T-helper 2 cell (primary cell): ENCODE measurements around the gene SYTL2.

ENCODE experiments used
- DNase-seq, 5 experiments: peaks; one replicate each; pipeline versions ENCODE4 v3.0.0 to v3.0.0-alpha.2; 2012 to 2022

Gene SYTL2

DNA sequence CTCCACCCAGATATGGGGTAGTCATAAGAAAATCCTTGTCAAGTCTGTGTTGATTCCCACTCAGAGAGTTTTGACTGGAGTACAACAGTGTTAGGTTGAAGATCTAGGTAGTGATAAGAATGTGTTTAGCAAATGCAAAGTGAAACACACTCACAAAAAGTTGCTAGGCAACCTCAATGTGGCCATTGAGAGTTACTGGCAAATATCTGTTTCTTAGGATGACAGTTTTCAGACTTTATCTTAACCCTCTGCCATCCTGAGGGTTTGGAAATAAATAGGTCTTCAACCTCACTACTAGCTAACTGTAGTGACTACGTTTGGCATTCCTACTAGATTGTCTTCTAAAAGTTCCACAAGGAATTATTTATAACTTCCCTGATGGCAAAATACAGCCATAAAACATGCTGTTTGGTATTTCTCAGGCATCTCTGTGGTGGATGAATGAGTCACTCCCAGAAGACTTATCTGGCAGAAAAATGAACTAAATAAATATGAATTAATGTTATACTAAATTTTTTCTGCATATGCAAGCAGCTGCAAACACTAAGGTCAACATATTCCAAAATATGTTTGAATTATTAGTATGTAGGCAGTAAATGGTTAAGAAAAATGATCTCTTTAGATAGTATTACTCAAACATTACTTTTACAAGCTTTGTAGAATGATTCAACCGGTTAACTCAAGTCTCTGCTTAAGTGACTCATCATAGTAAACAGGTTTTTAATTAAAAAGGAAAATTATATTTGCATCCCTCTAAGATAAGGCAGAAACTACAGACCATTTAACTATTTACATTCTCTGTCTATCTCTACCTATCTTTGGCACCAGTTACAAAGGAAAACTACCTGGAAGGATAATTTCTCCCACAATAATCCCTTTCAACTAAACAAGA is 17.1 kb upstream of the SYTL2 start:
- DNase-seq: peak in 2 of 5 experiments; percentile 59 to 94

DNA sequence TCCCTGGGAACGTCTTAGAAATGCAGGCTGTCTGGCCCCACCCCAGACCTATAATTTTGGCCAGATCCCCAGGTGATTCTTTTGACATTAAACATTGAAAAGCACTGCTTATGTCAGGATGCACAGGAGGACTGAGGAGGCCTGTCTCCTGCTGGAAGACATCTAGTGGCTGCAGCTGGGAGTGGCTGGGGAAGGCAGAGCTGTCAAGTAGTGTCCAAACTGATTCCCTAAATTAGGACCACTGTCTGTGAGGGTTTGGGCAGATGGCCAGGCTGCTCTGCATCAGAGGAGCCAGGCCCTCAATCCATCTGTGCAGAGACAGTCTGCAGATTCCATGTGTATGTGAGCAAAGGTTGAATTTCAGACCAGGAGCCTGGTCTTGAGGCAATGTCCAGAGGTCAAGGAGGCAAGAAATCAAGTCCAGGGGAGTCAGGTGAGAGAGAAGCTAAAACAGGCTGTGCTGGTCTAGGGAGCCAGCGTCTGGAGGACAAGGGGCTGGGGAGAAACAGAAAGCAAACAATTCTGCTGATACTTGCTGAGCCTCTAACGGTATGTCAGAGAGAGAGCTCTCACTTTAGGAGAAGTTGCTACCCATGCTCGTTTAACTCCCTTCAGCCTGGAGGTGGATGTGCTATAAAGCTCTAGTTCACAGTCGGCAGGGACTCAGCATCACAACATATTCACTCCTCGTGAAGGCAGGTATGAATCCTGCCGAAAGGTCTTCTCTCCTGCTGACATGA is 15.3 kb upstream of the SYTL2 start:
- DNase-seq: peak in 1 of 5 experiments; percentile 52

DNA sequence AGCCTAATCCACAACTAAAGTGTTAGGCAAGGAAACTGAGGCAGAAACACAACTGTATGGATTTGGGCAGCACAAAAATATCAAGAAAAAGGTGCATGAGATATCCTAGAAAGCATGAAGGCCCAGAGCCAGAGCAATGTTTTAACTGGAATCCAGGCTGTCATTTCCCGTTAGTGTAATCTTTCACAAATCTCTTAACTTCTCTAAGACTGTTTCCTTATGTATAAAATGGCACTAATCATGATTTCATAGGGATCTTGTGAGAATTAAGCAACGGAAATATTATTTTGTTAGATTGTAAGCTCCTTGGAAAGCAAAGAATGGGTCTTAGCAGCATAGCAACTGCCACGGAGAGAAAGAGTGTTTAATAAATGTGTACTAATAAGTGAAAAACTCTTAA is 14.7 kb upstream of the SYTL2 start:
- no peak for DNase-seq

DNA sequence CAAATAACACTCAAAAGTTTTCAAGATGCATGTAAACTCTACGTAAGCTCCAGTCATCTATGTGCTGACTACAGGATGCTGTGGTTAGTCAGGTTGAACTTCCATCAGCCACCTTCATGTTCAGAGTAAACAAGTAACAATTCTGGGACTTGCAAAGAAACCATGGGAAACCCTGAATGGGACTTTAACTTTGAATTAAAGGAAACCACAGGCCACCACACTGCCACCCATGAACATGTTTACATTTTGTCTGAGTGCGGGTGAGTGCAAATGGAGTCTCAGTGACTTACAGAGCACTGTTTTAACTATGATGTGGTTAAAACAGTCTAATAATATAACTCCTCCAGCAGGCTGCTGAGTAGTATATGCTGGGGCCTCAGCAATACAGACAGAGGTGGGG is 12.9 kb upstream of the SYTL2 start:
- peak in 3 of 5 experiments; percentile 60 to 98 (median 94) for DNase-seq

DNA sequence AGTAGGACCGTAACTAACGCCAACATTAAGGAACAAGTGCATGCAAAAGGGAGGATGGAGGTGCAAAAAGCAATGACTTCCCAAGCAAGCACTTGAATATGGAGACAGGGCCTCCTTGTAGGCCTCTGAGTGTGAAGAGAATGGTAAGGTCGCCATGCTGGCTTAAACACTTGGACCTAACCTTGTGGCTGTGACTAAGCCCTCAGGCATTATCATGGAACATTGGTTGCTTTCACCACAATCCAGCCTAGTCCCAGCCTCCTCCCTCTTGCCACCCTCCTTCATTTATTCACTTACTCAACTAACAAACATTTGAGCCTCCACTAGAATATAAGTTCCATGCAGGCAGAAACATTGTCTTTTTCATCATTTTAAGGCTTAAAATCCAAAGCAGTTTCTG is 11.9 kb upstream of the SYTL2 start:
- DNase-seq: no peak

DNA sequence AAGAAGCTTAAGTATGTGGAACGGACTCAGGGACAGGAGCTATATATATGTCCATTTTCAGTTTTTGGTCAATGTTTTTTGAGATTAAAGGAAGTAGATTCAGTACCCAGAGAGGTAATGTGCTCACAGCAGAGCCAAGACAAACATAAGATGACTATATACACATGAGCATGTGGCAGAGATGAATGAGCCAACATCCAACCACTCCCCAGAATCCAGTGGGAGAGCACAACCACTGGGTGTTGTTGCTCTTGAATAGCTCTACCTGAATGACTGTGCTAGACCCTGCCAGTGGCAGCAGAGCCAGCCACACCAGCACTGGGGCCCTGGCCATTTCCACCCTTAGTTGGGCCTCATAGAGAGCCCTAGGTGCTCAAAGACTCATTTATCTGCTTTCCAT is 10.7 kb upstream of the SYTL2 start:
- peak in 1 of 5 experiments; percentile 51 for DNase-seq

DNA sequence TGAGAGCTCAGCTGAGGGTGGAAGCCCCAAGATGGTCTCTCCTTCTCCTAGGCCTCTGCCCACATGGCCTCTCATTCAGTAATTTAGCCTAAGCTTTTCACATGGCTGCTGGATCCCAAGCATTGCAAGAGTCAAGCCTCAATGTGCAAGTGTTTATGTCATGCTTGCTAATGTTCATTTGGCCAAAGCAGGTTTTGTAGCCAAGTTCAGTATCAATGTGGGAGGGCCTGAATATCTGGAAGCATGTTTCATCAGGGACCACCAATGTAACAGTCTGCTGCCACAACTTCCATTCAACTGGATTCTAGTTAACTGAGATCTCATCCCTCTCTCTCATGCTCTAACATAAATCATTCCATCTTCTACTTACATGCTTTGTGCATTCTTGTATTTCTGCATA is 8.5 kb upstream of the SYTL2 start:
- DNase-seq: no peak

DNA sequence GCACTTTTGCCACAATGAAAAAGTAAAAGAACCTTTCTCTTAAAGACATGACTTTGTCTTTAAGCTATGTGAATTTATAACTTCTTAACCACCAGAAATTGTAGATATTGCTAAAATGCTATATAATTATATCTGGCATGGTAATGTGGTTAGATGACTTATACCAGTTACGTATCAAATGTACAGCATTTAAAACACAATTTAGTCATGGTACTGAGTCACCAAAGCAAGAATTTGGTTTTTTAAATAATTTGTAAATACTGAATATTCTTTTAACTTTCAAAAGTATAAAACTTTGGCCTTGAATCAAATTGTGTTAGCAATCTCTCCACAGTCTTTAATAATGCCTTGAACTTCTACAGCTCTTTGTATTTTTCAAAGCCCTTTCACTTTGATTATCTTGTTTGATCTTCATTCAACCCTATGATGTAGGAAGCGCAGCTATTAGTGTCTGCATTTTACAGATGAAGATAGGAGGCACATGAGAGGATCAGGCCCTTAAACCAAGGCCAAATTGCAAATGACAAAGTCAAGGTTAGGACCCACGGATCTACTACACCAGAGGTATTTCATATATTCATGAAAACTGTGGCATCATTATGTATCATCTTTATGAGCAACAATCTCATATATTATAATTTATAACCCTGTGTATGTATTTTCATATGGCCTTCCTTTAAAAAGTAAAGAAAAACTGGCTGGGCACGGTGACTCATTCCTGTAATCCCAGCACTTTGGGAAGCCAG is 4.4 kb upstream of the SYTL2 start:
- DNase-seq: peak in 1 of 5 experiments; percentile 53

DNA sequence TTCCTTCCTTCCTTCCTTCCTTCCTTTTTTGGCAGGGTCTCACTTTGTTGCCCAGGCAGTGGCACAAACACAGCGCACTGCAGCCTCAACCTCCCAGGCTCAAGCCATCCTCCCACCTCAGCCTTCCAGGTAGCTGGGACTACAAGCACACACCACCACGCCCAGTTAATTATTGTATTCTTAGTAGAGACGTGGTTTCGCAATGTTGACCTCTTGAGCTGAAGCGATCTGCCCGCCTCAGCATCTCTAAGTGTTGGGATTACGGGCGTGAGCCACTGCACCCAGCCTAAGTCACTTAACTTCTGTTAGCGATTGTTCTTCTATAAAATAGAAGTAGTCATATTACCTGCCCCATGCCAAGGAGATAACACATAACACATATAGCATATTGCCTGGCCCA is 2.8 kb upstream of the SYTL2 start:
- no peak for DNase-seq

DNA sequence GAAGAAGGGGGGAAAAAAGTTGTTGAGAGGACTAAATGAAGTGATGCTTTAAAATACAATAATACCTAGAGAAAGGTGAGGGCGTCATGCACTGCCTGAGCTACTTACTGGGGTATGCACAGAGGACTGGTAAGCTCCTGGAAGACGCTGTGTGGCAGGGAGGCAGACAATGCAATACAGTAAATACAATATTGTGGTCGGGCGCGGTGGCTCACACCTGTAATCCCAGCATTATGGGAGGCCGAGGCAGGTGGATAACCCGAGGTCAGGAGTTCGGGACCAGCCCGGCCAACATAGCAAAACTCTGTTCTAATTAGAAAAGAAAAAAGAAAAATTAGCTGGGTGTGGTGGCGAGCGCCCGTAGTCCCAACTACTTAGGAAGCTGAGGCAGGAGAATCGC is 683 bp upstream of the SYTL2 start:
- no peak for DNase-seq

DNA sequence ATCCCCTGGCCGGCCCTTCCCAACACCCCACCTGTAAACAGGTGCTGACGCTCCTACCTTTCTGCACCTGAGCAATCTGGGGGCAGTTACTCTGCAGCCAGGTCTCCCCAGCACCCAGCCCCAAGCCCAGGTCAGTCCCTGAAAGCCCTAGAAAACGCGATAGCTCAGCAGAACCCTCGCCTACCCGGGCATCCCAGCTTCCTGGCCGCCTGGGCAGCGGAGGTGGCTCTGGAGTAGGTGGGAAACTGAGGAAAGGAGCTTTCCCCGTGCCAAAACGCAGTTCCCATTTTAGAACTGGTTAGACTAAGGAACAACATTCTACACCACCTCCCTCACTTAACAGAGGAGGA is 445 bp downstream of the SYTL2 start:
- no peak for DNase-seq

DNA sequence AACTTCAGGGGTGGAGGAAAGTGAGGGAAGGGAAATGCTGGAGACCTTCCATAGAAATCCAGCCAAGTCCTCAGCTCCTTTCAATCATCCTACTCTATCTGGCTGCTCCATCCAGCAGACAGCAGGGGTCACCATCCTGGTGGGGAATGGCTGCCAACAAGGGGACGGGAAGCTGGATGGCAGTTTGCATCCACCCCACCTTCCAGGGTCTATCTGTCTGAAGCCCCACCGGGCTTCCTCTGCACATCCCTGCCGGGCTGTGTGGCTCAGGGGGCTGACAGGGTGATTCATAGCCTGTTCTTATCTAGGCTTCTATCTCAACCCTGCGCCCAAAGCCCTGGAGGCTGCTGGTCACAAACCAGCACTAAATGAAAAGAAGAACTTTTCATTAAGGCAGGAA is 1.1 kb downstream of the SYTL2 start:
- DNase-seq: peak in 2 of 5 experiments; percentile 28 to 38

DNA sequence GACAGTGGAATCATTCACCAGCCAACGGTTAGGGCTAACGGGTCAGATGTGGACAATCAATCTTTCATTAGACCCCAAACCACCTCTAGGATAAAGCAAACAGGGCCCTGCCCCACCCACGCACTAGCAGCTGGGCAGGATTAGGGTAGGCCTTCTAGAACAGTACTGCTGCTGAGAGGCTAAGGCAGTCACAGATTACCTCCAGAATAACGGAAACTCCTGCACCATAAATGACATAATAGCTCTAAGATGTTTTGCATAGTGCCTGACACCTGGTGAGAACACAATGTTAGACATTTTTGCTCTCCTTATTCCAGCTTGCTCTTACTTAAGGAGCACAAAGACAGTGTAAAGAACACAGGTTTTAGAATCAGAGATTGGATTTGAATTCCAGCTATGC is 1.8 kb downstream of the SYTL2 start:
- peak in 1 of 5 experiments; percentile 42 for DNase-seq

DNA sequence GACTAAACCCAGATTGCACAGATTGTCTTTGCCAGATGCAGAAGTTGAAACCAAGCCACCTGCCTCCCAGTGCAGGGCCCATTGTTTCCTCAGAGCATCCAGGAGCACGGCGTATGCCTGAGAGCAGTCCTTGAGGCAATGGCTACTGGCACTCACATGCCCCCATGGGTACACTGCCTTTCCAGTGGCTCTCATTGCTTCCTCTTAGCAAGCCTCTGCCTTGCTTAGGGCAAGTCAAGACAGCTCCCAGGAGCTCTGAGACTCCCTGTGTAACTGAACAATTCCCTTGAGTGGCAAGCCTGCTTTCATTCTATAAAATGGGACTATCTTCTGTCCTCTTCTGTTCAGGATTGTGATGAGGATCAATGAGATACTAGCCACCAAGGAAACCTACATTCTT is 4.1 kb downstream of the SYTL2 start:
- no peak for DNase-seq

DNA sequence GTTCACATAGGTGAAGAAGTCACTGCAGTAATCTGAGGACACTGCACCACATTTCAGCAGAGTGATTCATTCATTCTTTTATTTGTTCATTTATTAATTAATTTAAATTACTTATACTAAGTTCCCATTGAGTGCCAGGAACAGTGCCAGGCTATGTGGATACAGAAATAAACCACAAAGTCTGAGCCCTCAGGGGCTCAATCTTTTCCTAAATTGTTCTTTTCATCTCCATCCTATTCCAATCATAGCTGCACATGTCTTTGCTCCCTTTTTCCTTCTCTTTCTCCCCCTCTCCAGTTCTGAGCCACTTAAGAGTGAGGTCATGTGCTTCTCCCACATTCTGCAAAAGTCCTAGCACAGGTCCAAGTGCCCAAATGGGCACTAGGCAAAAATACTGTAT is 4.9 kb downstream of the SYTL2 start:
- DNase-seq: no peak

DNA sequence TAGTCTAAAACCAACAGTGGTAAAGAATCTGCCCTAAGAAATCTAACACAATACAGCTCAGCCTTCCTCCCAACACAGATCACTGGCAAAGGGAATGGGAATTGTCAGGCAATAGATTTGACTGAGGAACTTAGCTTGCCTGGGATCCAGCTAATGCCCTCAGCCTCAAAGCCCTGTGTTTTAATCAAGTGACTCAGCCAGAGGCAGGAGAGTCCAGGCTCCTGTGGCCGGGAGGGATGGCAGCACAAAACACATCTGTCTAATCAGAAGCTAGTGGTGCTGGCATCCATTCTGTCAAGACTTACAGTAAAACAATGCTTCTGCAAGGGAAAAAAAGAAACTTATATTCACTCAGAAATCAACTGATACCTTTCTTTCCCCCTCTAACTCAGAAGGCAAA is 5.6 kb downstream of the SYTL2 start:
- no peak for DNase-seq

DNA sequence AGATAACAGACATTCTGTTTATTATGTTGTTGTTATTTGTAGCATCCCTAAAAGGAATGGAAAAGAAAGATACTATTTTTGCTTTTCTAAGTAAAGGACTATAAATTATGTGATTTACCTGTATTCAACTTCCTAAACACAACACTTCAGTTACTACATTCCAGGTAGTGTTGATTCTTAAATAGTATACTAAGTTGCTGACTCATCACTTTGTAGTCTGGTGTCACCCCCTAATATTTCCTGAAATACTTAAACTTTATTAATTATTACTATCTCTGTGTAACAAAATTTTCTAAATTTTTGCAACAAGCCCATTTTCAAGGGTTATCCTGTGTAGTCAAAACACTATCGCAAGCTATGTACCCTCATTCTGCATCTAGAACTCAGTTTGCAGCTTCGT is 7.0 kb downstream of the SYTL2 start:
- no peak for DNase-seq

DNA sequence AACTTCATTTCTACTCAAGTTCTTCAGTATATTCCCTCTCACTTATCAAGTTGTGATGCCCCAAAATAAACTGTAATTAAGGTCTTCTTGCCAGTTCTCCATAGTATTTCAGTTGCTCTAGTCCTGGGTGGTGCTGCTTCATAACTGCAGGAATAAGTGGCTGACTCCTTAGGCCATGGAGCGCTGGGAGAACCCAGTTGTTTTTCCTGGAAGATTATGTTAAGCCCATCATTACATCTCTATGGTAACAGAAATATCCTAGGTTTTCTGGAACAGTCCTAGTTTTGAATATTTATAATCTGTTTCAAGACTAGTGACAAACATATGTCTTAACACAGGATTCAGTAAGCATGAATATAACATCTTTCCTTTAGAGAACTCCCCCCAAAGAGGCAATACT is 7.6 kb downstream of the SYTL2 start:
- DNase-seq: no peak

DNA sequence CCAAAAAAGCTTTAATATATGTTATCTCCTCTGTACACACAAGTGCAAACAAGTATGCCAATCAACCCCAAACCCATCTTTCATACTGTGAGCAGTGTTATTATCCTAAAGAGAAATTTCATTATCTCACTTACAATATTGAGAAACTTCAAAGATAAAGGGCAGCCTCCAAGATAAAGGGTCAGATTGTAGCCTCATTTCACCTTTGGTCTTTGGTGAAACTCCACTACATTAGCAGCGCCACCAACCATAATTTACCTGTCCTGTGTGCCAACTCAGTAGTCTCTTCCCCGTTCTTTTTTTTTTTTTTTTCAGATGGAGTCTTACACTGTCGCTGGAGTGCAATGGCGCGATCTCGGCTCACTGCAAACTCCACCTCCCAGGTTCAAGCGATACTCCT is 9.4 kb downstream of the SYTL2 start:
- no peak for DNase-seq

DNA sequence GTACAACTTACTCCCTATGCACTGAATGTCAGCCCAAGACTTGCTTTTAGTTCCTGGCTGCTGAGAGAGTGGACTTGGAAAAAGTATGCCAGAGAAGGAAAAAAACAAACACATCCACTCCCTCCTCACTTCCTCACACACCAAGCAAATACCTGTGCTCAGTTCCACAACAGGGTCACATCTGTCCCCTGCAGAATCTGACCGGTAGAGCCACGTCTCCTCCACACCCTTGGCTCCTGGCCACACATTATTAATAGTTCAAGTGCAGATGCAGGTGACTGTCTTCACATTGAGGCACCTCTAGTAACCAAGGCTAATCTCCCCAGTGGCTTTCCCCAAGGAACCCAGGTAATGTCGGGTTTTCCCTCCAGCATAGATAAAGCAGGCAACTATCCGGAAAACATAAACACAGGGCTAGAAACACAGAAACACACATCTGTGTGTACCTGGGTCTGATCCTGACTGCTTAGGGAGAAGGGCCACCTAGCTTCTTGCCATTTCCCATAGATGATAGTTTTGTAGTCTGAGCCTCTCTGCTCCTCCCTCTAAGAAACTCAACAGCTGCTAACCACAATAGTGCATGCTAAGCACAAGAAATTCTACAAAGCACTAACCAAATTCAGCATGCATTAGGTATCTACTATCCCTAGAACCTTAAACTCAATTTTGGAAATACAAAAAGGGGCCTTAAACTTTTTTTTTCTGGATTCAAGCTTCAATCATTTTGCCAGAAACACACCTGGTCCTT is 10.2 kb downstream of the SYTL2 start:
- peak in 1 of 5 experiments; percentile 51 for DNase-seq

DNA sequence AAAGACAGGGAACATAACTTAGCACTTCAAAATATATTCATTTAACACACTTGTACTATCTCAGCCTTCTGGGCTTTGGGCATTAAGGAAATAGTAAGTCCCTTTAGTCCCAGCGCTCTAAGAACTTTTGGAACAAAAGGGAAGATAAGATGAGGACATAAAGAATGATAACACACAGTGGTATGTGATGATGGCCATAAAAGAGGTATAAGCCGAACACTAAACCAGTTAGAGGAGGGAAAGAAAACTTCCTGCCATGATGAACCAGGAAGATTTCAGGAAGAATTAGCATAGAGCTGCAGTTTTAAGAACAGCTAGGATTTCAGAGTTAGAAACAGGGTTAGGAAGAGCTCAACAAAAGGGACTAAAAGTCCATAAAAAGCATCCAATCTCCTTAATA is 11.8 kb downstream of the SYTL2 start:
- no peak for DNase-seq

DNA sequence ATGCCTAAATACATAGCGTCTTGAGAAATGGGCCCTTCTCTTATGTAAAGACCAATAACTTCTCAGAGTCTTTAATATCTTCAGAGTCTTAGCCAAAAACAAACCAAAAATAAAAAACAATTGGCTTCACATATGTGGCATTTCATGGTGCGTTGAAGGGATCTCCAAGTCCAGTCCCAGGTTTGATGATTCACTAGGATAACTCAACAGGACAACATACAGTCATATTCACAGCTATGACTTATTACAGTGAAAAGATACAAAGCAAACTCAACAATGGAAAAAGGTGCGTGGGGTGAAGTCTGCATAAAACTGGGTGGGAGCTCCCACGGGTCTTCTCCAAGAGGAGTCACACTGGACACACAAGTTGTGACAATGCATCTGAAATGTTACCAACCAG is 12.6 kb downstream of the SYTL2 start:
- DNase-seq: no peak
